ENCODE measurements around the gene KRT14.
"Not testable (repeated sequence)": the region's sequence is repeated elsewhere in the genome, so short reads cannot be mapped to it uniquely, and the experiment has no call there.

The KRT14 gene

DNA sequence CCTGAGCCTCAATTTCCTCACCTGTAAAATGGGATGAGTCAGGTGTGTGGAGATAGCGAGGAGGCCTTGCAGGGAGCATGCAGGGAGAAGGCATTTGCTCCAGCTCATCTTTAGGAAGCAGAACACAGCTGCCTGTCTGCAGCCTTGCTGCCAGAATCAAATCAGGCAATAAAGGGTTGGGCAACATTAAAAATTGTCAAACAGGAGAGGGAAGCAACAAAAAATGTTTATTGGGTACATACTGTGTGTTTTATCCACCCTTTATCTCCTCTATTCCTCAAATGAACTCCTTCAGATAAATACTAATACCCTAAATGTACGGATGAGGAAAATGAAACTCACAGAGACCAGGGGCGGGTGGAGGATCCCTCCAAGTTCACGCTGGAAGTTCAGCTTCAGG is 13.6 kb upstream of the KRT14 start:
- DNase-seq: no peak

DNA sequence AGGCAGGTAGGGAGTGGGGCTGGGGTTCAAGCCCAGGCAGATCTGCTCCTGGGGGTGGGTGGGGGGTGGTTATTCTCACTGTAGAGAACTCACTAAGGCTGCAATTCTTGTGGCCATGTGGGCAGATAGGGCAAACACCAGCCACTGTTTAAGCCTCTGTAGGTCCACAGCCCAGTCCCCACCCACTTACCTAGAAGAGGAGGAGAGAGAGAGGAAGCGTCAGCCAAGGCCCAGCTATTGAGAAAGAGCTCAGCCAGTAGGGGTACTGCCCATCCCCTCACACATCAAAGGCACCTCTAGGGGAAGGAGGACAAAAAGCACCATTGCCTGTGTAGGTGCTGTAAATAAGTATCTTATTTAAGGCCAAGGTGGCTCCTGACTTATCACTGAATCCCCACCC is 13.0 kb upstream of the KRT14 start:
- no peak for DNase-seq

DNA sequence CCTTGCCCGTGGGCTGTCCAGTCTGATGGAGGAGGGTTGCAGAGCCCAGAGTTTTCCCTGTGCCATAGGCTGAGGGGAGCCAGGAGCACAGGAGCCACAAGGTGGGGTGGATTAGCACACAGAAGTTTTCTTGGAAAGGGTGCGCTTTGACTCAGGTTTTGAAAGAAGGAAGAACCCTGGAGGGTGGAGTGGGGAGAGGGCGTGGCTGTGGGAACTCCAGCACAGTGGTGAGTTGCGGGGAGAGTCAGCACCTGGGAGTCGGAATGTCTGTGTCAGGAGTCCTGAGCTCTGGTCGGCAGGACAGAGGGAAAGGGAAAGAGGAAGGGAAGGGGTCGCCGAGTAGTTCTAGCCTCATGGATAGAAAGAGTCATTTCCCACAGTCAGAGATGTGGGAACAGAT is 8.9 kb upstream of the KRT14 start:
- no peak for DNase-seq

DNA sequence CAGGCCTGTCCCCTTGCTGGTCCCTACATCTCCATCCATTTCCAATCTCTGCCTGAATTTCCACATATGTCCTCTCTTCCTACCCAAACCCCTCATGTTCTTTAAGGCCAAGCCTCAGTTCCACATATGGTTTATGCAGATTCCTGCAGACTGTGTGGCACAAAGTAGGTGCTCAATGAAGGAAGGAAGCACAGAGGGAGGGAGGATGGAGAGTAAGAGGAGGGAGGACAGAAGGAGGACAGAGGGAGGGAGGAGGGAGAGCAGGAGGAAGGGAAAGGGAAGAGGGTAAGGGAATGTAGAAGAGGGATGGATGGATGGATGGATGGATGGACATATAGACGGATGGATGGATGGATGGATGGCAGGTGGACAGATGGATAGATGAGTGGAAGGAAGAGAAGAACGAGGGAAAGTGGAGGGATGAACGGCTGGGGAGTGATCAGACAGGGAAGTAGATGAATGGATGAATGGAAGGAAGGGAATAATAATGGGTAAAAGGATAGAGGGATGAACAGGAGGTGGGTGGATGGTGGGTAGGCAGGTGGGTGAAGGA is 7.7 kb upstream of the KRT14 start:
- DNase-seq: no peak

DNA sequence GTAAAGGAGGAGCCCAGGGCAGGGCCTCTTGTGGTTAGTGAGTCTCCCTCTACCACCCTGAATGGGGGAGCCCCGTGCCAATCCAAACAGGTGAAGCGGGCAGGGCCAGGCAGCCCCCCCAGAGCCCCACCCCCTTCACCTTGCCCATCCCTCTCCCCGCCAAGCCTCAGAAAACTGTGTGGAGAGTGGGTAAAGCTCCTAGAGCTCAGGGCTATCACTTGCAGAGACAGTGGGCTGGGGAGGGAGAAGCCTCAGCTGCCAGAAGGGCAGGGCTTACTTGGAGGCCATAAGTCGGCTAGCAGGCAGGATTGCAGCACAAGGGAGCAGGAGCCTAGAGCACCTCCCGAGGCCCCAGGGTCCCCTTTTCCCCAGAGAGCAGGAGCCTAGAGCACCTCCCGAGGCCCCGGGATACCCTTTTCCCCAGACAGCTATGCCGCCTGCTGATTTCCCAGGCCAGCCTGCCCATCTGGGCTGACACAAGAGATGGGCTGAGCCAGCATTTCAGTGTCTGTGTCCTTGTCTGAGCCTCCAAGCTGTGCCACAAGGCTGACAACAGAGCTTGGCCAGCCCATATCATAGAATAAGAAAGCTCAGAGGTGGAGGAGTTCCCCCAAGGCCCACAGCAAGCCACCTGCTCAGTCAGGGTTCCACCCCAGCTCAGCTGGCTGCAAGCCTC is 6.7 kb upstream of the KRT14 start:
- DNase-seq: no peak

DNA sequence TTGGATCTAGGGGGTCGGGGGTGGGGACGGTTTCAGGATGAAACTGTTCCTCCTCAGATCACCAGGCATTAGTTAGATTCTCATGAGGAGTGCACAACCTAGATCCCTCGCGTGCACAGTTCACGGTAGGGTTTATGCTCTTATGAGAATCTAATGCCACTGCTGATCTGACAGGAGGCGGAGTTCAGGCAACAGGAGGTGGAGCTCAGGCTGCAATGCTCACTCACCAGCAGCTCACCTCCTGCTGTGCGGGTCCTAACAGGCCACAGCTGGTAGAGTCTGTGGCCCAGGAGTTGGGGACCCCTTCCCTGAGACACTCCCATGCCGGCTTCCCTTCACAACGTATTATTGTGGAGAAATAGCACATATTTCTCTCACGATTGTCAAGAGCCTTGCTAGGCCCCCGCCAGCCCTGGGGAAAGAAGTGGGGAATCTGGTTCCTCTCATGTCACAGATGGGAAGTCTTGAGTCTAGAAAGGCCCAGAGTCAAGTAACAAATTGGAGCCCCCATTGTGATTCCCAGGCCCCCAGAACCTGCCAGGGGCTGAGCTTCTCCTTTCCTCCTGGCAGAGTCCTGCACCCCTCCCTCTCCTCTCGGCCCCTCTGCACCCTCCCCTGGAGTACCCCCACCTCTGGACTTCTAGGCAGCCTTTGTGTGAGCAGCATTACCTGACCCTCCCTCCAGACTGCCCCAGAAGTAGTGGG is 6.1 kb upstream of the KRT14 start:
- no peak for DNase-seq

DNA sequence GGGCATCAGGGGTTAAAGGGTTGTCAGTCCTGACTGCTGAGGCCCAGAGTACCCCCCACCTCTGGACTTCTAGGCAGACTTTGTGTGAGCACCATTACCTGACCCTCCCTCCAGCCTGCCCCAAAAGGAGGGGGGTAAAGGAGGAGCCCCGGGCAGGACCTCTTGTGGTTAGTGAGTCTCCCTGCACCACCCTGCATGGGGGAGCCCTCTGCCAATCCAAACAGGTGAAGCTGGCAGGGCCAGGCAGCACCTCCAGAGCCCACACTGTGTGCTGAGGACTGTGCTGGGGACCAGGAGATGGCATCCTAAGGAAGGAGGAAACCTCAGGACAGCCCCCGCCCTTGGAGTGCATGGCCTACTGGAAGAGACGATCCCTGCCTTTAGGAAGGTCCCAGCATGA is 2.6 kb upstream of the KRT14 start:
- DNase-seq: peak; percentile 17

DNA sequence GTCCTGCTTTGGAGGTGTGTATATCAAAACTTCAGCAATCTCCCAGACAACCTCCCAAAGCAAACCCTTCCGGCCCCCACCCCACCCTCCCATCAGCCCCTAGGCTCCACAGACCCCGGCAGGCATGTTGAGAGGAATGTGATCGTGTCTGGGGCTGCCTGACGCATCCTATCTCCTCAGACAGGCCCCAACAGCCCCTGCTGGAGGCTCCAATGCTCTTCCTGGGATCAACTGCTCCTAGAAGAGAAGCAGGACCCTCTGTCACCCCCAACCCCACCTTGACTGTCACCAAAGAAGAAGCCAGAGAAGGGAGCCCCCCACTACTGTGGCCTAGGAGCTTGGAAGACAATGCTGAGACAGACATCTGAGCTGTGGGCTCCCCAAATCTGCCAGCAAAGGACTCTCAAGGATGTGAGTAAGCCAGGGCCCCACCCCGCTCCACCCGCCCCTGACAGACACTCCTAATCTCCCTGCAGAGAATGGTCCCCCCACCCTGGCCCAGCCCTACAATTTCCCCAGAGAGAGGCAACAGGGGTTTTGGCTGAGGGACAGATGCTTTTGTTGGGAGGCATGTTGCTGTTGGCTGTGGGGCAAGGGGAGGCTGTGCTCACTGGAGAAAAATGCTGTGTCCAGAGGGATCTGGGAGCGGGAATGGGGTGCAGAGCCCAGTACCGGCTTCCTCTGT is 1.6 kb upstream of the KRT14 start:
- peak; percentile 12 for DNase-seq

DNA sequence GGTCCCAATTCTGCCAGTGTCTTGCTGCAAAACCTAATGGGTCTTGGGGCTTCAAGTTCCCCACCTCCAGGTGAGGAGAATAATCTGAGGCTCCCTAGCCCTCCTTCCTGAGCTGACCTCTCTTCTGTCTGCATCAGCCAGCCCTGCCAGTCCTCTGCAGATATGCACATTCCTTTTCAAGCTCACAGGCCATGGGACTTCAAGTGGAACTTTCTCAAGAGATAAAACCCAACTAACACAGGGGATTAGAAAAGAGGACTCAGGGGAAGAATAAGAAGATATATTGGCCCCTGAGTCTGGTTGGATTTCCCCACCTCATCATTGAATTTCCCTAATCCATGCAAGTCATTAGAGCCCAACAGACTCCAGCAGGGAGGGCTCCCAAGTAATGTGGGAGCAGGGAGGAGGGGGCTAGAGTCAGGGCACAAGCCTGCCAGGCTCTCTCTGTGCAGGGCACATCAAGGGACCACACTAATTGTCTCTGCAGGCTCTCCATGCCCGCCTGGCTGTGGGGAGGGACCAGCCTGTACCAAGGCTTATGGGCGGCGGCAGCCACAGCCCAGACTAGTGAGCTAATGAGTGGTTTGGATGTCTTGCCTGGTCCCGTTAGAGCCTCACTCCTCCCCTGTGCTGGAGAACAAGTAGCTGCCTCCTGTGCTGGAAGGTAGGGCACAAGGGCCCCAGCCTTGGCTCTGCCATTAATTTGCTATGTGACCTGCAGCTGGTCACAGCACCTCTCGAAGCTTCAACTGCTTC is 1.2 kb downstream of the KRT14 start:
- peak; percentile 8 for DNase-seq

DNA sequence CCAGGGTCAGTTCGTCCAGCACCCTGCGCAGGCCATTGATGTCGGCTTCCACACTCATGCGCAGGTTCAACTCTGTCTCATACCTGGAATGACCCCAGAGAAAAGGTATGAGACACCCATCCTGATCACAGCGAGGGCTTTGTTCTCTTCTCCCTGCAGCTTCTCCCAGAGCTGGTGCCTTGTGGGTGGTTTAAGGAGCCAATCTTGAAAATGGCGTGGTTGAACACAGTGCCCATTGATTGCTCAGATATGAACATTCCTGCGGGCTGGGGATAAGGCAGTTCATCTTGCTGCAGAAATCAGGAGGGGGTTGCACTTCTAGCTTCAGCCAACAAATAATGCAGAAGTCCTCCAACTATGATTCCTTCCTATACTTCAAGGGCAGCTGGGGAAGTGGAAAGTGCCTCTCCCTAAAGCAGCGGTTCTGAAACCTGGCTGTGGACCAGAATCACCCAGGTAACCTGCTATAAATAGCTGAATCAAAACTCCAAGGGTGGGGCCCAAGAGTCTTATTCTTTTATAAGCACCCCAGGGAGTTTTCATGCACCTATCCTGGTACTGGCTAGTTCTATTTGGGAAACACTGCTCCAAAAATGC is 2.3 kb downstream of the KRT14 start:
- not testable (repeated sequence) for DNase-seq

DNA sequence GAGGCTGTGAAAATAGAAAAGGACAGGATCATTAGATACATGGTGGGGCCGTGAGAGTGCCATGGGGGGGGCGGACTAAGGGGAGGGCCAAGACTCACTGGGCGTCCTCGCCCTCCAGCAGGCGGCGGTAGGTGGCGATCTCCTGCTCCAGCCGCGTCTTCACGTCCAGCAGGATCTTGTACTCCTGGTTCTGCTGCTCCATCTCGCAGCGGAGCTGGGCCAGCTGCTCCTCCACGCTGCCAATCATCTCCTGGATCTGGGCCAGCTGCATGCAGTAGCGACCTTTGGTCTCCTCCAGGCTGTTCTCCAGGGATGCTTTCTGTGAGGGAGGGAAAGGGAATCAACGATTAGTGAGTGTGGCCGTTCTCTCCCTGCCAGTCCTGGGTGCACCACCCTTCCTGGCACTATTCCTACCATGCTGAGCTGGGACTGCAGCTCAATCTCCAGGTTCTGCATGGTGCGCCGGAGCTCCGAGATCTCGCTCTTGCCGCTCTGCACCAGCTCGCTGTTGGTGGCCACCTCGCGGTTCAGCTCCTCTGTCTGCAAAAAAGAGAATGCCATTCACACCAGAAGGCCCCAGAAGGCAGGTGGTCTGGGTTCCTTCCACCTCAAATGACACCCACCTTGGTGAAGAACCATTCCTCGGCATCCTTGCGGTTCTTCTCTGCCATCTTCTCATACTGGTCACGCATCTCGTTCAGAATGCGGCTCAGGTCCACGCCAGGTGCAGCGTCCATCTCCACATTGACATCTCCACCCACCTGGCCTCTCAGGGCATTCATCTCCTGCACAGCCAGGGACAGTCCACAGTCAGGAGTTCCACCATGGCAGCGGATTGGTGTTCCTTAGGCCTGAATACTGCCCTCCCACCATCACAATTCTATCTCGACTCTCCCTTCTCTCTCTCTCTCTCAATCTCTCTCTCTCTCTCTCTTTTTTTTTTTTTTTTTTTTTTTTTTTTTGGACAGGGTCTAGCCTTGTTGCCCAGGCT is 3.3 kb downstream of the KRT14 start:
- DNase-seq: no peak

DNA sequence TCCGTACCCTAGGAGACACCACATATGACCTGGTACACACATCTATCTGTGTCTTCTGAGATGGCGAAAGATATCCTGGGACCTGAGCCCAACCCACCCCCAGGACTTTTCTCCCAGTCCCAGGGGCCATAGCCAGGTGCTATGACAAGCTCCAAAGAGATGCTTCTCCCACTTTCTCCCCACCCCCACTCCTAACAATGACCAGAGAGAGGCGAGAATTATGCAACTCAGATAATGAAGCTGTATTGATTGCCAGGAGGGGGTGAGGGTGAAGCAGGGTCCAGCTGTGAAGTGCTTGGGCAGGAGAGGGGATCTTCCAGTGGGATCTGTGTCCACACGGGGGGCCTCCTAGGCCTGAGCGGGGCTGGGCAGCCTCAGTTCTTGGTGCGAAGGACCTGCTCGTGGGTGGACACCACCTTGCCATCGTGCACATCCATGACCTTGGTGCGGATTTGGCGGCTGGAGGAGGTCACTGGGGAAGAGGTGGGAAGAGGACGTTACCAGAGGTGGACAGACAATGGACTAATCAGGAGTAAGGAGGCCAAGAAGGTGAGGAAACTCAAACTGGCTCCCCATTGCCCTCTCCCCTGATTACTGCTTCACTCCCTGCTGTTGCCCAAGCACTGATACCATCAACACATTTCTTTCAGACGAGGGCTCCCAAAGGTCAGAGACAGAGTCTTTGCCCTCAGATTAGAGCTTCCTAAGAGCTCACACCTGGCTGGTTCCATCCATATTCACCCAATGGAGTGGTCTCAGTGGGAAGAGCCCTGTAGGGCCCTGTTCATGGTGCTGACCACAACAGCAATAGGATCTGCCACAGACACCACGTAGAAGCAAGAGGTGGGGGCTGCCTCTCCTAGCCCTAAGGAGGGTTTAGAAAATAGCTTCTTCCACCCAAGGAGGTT is 4.4 kb downstream of the KRT14 start:
- not testable (repeated sequence) for DNase-seq

DNA sequence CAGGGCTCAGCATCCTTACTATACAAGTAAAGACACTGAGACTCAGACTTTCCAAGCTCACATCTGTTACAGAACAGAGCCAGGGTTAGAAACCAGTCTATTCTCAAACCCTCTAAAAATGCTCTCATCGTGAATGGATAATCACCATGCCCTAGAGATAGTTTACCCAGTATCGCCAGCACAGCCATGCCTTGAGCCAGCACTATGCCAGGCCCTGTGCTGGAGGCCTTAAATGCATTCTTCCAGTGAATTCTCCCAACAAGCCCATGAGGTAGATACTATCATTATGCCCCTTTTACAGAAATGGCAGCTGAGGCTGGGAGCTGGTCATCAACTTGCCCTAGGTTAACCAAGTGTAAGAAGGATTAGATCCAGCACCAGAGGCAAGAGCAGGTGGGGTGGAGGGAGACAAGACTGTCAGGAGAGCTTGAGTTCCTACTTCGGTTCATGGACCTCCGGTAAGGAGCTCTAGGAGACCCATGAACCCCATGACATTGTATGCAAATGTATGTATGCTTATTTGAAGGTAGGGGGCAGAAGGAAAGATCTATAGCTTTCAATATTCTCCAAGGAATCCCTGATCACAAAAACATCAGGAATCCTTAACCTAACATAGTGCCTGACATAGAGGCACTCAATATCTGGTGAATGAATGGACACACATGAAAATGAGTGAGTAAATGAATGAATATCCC is 5.2 kb downstream of the KRT14 start:
- DNase-seq: no peak

DNA sequence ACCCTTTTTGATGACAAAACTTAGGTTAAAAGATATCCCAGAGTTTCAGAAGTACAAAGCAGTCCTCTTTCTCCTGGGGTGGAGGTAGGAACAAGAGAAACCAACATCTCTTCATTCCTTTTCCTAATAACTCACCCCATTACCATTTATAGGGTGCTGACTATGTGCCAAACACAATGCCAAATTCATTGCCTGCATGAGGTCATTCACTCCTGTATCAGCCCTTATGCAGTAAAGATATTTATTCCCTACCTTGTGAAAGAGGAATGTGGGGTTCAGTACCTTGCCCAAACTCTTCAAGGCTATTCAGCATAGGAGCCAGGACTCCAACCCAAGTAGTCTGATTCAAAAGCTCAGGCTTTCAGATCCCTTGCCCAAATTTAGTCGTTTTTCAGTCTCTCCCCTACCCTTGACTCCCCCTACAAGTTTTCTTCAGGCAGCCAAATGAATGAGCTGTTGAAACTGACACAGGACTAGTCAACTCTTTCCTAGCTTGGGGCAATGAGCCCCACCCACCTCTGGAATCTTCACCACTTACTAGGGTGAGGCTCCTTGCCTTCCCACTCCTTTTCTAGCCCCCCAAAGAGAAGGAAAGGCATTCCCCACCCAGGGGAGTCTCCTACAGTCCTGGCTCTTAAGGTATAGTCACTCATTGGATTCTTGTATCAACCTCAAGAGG is 5.9 kb downstream of the KRT14 start:
- DNase-seq: no peak

DNA sequence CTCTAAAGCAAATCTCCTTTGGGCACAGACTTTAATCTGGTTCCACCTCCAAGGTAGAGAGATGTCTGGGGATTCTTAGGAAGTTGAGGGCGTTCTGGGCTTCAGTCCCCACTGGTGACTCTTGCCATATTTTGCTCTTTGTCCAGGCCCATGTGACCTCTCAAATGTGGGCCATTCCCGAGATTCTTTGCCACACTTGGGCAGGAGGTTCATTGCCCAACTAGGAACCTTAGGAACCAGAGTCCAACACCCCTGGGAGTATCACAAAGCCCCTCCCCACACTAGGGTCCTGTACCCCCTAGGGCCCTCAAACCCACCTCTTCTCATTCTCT is 6.5 kb downstream of the KRT14 start:
- DNase-seq: no peak

DNA sequence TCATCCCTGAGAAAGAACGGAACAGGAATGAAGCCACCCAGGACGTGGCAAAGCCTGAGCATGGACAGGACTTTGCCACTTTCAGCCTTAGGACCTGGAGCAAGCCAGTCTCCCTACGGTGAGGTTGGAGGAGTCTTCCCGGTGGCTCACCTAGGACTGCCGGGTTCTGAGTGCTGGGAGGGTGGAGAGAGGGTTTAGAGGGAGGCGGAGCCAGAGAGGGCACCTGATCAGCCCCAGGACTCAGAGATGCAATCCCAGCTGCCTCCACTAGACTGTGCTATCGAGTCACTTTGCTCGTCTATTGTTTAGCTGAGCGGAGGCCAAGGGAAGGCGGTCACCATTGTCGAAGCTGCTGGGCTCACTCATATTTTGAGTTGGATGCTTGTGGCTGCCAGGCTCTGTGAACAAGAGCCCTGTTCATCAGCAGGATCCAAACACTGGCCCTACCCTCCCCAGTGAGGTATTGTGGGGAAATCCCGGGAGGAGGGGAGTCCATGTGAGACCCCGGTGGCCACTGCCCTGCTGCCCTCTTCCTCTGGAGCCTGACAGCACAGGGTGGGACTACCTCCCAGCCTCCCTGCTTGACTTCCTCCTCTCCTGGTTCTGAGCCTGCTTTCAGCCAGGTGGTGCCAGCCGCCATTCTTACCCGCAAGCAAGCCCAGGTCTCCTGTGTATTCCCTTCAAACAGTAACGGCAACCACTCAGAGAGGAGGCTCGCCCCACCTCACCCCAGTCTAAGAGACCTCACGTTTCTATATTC is 7.0 kb downstream of the KRT14 start:
- DNase-seq: peak; percentile 73

DNA sequence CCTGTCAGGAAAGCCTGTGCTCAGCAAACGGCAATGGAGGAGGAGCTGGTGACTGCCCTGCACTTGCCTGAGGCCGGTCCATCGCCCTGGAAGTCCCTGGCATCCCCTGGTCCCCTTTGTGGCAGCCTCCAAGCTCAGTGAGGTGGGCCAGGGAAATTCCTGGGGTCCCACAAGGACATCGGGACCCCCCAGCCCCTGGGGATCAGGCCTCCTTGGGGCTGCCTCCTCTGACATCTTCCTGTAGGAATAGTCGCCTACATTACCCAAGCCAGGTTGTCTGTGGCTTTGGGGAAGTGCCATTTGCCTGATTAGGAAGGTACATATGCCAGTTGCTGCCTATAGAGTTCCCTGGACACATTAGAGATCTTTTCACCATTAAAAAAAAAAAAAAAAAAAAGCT is 7.7 kb downstream of the KRT14 start:
- DNase-seq: no peak

DNA sequence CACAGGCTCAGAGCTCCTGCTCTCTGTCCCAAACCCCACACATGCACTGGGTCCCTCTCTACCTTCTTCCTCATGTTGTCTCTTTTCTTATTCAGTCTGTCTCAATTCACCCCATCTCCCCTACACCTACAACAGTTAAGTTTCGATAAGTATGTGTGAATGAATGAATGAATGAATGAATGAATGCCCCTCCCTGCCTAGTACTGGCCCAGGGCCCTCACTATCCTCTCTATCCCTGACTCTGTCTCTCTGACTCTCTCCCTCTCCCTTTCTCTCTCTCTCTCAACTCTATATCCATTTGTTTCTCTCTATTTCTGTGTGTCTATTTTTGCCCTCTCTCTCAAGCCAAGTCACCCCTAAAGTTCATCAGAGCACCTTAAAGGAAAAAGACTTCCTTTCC is 8.2 kb downstream of the KRT14 start:
- no peak for DNase-seq

Measured in activated CD4-positive, CD25-positive, alpha-beta regulatory T cell treated with anti-CD3 and anti-CD28 coated beads, Interleukin-2, amount 50 U/mL, for 72 hours (primary cell).